Upper lobe of left lung (tissue), 6 donors: ENCODE measurements around the gene ADAP1. TPM values are rescaled to one million over a fixed set of nuclear protein-coding genes. Genes with fewer than 3 reads are reported as not detected.

Source experiments
- ATAC-seq, 2 donors: fragments of 200-7000 bp; cut with Tn5 transposase; one replicate each; pipeline ENCODE4 v1.9.1; 2022; ENCODE audit warnings: mild to moderate bottlenecking in 2 of 2, moderate library complexity in 2 of 2; ENCODE audit not compliant: low FRiP score in 2 of 2
- DNase-seq, 2 donors: peaks; one replicate each; pipeline ENCODE4 v3.0.0-alpha.2; 2019 to 2020
- H3K27ac ChIP-seq, 4 donors: fragments of 200-600 bp; sonication (generic); one replicate each; pipeline ENCODE4 v1.5.1; 2016 to 2019
- H3K27me3 ChIP-seq, 4 donors: fragments of 200-600 bp; sonication (generic); one replicate each; pipeline ENCODE4 v1.5.1; 2017 to 2019
- H3K36me3 ChIP-seq, 4 donors: fragments of 200-600 bp; sonication (generic); one replicate each; pipeline ENCODE4 v1.5.1; 2016 to 2019
- H3K4me1 ChIP-seq, 4 donors: fragments of 200-600 bp; sonication (generic); one replicate each; pipeline ENCODE4 v1.5.1; 2018 to 2019
- H3K4me3 ChIP-seq, 4 donors: fragments of 200-600 bp; sonication (generic); one replicate each; pipeline ENCODE4 v1.5.1; 2017 to 2019; ENCODE audit warnings: mild to moderate bottlenecking in 2 of 4, moderate library complexity in 1 of 4
- H3K9me3 ChIP-seq, 4 donors: fragments of 200-600 bp; sonication (generic); one replicate each; pipeline ENCODE4 v1.5.1; 2018 to 2019
- EP300 ChIP-seq, 4 donors: sonication (generic); formaldehyde crosslinking; IDR thresholded peaks; one replicate each; pipeline ENCODE4 v1.5.1; 2017; ENCODE audit warnings: antibody characterized with exemption in 4 of 4, control low read depth in 2 of 4
- POLR2A ChIP-seq, 4 donors: fragments of 450-650 bp; IDR thresholded peaks; one replicate each; pipeline ENCODE4 v1.5.1; 2016 to 2017; ENCODE audit warnings: antibody characterized with exemption in 4 of 4, mild to moderate bottlenecking in 2 of 4
- POLR2AphosphoS5 ChIP-seq, 2 donors: sonication (generic); formaldehyde crosslinking; IDR thresholded peaks; one replicate each; pipeline ENCODE4 v1.5.1; 2017; ENCODE audit warnings: antibody characterized with exemption in 2 of 2
- WGBS, 2 donors: methylation state at CpG; one replicate each; pipeline ENCODE4 v1.1.5; 2017 to 2018; 5-methylcytosine and 5-hydroxymethylcytosine counted together
- total RNA-seq, 6 donors: library from RNA; depleted of rRNA in 4 of 6; stranded (reverse); fragments of >200 nt in 4 of 6; gene quantifications; one replicate each; pipeline versions ENCODE4 v1.1.0 to v1.2.1, GENCODE V29; 2016 to 2021
- TF ChIP-seq, protein P1 (sequence below), 6 experiments: fragments of 450-650 bp in 4 of 6; fragments of 200-600 bp in 2 of 6; sonication (generic) in 2 of 6; IDR thresholded peaks; one replicate each; pipeline ENCODE4 v1.5.1; 2016 to 2019; ENCODE audit warnings: antibody characterized with exemption in 6 of 6
- donor health status: DM: no; HTN: no; CAD: no; lungs with moderate emphysema.
- donor health status: DM: no; HTN: yes; CAD: no; lungs with severe emphysema.

The ADAP1 gene
- total RNA-seq, 6 donors from 2014 or later, result 31.0 to 109 (median 37.5) TPM

- 81 to 85% methylated on average over 18 to 19 of the region's 19 CpGs for WGBS, 2 donors
- DNase-seq (no peak), ATAC-seq (no peak)
- no peaks in the 10 kb centered on the region for H3K27me3 ChIP-seq
- H3K27ac ChIP-seq, result no peak overlapping the region
- peaks cover 20 to 34% (median 26%) of the 10 kb centered on the region in 4 donors for H3K4me1 ChIP-seq
- H3K9me3 ChIP-seq, result no peaks in the 10 kb centered on the region
- H3K36me3 ChIP-seq, result peaks cover 8 to 16% (median 11%) of the 10 kb centered on the region in 4 donors
- TF ChIP-seq EP300 (IDR thresholded peaks at IDR 0.05), result no peak
- TF ChIP-seq POLR2A (IDR thresholded peaks at IDR 0.05), result no peak
- TF ChIP-seq, protein P1, sequence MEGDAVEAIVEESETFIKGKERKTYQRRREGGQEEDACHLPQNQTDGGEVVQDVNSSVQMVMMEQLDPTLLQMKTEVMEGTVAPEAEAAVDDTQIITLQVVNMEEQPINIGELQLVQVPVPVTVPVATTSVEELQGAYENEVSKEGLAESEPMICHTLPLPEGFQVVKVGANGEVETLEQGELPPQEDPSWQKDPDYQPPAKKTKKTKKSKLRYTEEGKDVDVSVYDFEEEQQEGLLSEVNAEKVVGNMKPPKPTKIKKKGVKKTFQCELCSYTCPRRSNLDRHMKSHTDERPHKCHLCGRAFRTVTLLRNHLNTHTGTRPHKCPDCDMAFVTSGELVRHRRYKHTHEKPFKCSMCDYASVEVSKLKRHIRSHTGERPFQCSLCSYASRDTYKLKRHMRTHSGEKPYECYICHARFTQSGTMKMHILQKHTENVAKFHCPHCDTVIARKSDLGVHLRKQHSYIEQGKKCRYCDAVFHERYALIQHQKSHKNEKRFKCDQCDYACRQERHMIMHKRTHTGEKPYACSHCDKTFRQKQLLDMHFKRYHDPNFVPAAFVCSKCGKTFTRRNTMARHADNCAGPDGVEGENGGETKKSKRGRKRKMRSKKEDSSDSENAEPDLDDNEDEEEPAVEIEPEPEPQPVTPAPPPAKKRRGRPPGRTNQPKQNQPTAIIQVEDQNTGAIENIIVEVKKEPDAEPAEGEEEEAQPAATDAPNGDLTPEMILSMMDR (IDR thresholded peaks at IDR 0.05), result no peak
- TF ChIP-seq POLR2AphosphoS5 (IDR thresholded peaks at IDR 0.05), result no peak
- no peak overlapping the region for H3K4me3 ChIP-seq
Observed at GRCh38 chr7:976901-977325, 22.4 kb upstream of the ADAP1 start.

DNA sequence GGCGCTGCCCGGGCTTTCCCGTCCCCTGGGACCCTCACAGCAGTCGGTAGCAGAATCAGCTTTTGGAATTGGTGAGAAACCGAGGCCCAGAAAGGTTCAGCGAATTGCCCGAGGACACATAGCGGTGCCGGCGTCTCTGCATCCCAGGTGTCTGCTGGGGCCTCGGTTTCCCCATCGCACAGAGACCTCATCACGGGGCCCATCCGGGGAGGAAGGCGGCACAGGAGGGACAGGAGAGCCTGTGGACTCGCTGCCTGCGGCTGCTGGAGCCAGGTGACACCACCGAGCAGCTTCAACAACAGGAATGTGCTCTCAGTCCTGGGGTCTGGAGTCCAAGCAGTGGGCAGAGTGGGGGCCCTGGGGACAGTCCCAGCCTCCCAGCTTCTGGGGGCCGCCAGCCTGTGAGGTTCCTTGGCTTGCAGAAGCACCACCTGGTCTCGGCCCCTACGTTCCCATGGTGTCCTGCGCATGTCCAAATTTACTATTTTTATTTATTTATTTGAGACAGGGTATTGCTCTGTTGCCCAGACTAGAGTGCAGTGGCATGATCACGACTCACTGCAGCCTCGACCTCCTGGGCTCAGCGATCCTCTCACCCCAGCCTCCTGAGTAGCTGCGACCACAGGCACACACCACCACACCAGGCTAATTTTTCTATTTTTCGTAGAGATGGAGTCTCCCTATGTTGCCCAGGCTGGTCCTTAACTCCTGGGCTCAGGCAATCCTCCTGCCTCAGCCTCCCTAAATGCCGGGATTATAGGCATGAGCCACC lies 21.4 kb upstream of the ADAP1 start:
- no peak for TF ChIP-seq POLR2AphosphoS5 (IDR thresholded peaks at IDR 0.05)
- no peak for TF ChIP-seq EP300 (IDR thresholded peaks at IDR 0.05)
- no peak for TF ChIP-seq POLR2A (IDR thresholded peaks at IDR 0.05)
- TF ChIP-seq, protein P1 (IDR thresholded peaks at IDR 0.05), result no peak
- Histone ChIP-seq H3K27me3 (no peaks in the 10 kb centered on the region), H3K9me3 (no peaks in the 10 kb centered on the region), H3K27ac (peak overlapping the region; percentile 97 to 100 (median 98)), H3K36me3 (peaks cover 10 to 24% (median 18%) of the 10 kb centered on the region in 4 donors), H3K4me3 (peak overlapping the region in 3 of 4 donors; percentile 90 to 100 (median 93)), H3K4me1 (peaks cover 23 to 42% (median 27%) of the 10 kb centered on the region in 4 donors)
- ATAC-seq (peak in 1 of 2 donors; percentile 2), DNase-seq (no peak)
- WGBS, 2 donors, result 57 to 88% methylated on average over 9 to 25 of the region's 28 CpGs

- H3K4me1 ChIP-seq, result peaks cover 23 to 43% (median 27%) of the 10 kb centered on the region in 4 donors
- H3K27ac ChIP-seq, result peak within 1 kb of the TSS; percentile 97 to 100 (median 98)
- H3K36me3 ChIP-seq, result peaks cover 10 to 32% (median 24%) of the 10 kb centered on the region in 4 donors
- TF ChIP-seq, protein P1 (IDR thresholded peaks at IDR 0.05), result peak in 3 of 6 experiments; percentile 4 to 50 (median 47)
- TF ChIP-seq EP300 (IDR thresholded peaks at IDR 0.05), result no peak
- TF ChIP-seq POLR2AphosphoS5 (IDR thresholded peaks at IDR 0.05), result peak; percentile 85
- TF ChIP-seq POLR2A (IDR thresholded peaks at IDR 0.05), result peak; percentile 14 to 85 (median 60)
- WGBS, 2 donors, result 0 to 1% methylated on average over 5 to 21 of the region's 78 CpGs
- no peaks in the 10 kb centered on the region for H3K27me3 ChIP-seq
- H3K4me3 ChIP-seq, result peak within 1 kb of the TSS; percentile 83 to 100 (median 92)
- no peaks in the 10 kb centered on the region for H3K9me3 ChIP-seq
- peak; percentile 92 to 98 for DNase-seq
- ATAC-seq, result peak; percentile 97 to 99
Observed at GRCh38 chr7:974820-975681, 20.6 kb upstream of the ADAP1 start, which contains the start of gene COX19. TSS of gene COX19 (minus strand) at chr7:975549. CDS start at chr7:975509, 40 bp downstream.

- Histone ChIP-seq H3K27ac (peak overlapping the region in 3 of 4 donors; percentile 97 to 100 (median 97)), H3K4me3 (peak overlapping the region in 3 of 4 donors; percentile 90 to 100 (median 93)), H3K27me3 (no peaks in the 10 kb centered on the region), H3K36me3 (peaks cover 10 to 41% (median 30%) of the 10 kb centered on the region in 4 donors), H3K9me3 (no peaks in the 10 kb centered on the region), H3K4me1 (peaks cover 23 to 44% (median 27%) of the 10 kb centered on the region in 4 donors)
- WGBS, 2 donors, result 31 to 35% methylated on average over 7 of the region's 7 CpGs
- DNase-seq, result no peak
- TF ChIP-seq, protein P1 (IDR thresholded peaks at IDR 0.05), result no peak
- ATAC-seq, result no peak
Observed at GRCh38 chr7:974172-974571, 19.7 kb upstream of the ADAP1 start.
